HG02610 (cell line): ENCODE data around the gene CYS1.
A peak's percentile ranks its signal among the peaks of the same experiment; 100 is the strongest.

Experiments used
- ATAC-seq: cut with Tn5 transposase; IDR thresholded peaks from one replicate; pipeline ENCODE4 v1.9.1; 2021; ENCODE audit warnings: mild to moderate bottlenecking, moderate library complexity; ENCODE audit not compliant: unreplicated experiment

The CYS1 gene

DNA sequence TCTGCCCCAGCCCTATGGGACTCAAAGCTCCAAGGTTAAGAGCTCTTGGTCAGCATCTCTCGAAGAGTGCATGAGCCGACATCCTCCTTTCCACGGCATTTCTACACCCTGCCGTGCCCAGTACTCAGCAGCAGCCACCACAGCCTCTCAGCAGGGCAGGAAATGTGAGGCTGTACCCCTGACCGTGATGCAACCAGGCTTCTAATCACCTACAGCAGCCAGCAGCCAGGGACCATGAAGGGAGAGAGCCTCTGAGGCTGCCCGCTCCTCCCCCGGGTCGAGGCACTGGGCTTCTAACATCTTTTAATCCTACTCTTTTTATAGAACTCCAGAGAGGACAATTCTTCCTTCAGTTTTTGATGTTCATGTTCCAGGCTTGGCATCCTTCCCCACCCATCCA lies 6.5 kb downstream of the CYS1 start:
- no peak for ATAC-seq

DNA sequence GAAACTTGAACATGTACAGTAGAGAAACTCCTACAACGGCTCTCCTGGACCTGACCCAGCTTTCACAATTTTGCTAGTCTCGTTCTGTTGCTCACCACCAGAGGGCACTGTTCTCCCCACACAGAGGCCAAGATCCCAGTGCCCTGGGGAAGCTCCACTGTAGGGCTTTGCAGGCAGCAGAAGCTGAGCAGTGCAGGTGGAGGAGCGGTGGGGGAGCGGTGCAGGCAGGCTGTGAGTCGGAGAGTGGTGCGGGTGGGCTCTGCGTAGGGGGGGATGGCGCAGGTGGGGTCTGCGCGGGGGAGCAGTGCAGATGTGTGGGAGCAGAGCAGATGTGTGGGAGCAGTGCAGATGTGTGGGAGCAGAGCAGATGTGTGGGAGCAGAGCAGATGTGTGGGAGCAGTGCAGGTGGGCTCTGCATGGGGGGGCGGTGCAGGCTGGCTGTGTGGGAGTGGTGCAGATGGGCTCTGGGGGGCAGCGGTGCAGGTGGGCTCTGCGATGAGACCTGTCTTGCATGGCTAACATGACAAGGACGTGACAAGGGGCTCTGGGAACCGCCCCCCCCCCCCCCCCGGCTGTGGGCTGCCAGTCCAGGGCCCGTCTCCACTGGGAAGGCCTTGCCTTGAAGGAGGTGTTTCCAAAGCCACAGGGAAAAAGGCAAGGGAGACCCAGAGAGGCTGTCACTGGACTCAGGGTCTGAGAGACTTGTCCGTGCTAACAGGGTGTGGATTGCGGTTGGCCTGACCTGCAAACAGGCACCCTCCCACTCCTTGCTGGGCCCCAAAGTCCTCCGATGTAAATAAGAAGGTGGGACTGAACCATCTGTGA lies 7.3 kb downstream of the CYS1 start:
- peak; percentile 80 for ATAC-seq

GRCh38 chr2:10071595-10071994 lies 8.6 kb downstream of the CYS1 start:
- ATAC-seq = no peak

DNA sequence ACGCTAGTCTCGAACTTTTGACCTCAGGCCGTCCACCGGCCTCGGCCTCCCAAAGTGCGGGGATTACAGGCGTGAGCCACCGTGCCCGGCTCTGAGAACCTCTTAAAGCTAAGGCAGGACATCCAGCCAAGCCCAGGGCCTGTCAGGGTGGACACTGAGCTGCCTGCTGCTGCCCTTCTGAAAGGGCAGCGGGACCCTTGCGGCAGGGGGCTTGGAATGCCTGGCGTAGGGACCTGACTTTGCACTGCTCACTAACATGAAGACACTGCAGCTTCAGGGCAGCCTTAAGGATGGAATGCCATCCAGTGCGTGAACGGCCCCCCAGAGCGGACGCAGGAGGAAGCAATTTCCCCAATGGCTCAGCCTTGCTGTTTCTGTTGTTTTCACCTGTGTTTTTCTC lies 9.0 kb downstream of the CYS1 start:
- ATAC-seq = no peak

DNA sequence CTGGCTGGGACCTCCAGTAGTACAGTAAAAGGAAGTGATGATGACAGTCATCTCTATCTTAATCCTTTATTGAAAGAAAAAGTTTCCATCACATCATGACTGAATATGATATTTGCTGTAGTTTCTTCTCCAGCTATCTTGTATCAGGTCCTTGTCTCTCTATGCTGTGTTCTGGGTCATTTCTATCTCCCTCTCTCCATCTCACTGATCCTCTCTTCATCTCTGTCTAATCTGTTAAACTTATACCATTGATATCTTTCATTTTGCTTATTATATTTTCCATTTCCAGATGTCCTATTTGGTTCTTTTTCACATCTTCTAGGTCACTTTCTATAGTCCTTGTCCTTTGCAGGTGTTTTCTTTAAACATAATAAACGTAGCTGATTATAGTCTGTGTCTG lies 12.3 kb downstream of the CYS1 start:
- no peak for ATAC-seq

GRCh38 chr2:10067330-10067729 lies 12.9 kb downstream of the CYS1 start:
- ATAC-seq = no peak

GRCh38 chr2:10065773-10066055 lies 14.5 kb downstream of the CYS1 start:
- ATAC-seq = no peak

DNA sequence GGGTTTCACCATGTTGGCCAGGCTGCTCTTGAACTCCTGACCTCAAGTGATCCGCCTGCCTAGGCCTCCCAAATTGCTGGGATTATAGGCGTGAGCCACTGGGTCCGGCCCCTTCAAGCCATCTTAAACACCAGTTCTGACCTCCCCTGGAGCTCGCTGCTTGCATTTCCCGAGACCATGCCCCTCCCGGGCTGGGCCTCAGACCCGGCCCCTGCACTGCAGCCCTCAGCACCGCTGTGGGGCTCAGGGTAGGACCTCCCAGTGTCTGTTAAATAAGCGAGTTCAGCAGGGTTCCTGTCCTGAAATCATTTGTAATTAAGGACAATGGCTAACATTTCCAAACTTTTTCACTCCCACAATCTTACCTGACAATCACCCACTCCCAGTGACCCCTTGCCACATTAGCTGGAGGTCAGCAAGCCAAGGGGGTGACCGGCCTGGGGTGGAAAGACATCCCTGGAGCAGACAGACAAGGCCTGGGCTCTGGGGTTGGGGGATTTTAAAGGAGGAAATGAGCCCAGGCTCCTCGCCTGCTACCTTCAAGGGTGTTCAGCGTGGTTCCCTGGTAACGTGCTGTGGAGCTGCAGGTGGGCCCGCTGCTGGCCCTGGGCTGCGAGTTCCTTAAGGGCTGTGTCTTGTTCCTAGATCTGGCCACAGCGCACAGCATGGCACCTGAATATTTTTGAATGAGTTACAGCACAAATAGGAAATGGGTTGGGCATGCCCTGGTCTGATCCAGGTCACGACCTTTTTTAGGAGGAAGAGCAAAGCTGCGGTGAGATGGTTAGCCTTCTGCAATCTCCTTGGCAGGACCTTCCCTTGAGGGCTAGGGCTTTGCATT lies 15.1 kb downstream of the CYS1 start:
- no peak for ATAC-seq

- ATAC-seq = no peak
Observed at GRCh38 chr2:10063566-10063965, 16.6 kb downstream of the CYS1 start.

GRCh38 chr2:10062931-10063365 lies 17.3 kb downstream of the CYS1 start:
- no peak for ATAC-seq

DNA sequence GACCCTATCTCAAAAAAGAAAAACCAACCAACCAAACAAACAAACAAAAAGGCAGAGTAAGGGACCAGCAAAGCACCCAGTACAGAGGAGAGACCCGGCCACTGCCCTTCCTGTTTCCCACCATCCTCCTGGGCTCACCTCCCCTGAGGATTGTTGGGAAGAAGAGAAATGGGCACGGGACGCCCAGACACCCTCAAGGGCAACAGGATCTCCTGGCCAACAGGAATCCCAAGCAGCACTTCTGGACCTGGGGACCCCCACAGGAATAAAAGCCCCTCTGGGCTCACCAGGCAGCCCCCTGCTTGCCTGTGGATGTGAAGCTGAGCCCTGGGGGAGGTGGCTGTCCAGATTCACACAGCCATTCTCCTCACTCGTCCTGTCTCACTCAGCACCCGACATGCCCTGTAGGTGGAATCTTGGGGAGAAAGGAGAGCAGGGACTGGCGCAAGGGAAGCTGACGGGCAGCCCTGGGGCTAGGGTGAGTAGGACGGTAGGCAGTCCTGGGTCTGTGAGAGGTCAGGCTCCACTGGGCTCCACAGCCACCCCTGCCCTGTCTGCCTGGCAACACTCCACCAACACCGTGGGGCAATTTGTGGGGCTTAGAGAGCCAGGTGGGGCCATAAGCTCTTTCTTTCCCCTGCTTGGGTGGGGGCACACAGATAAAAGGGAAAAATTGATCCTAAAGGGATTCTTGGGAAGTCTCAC lies 18.8 kb downstream of the CYS1 start:
- ATAC-seq = no peak

GRCh38 chr2:10059552-10060335 lies 20.5 kb downstream of the CYS1 start:
- no peak for ATAC-seq

DNA sequence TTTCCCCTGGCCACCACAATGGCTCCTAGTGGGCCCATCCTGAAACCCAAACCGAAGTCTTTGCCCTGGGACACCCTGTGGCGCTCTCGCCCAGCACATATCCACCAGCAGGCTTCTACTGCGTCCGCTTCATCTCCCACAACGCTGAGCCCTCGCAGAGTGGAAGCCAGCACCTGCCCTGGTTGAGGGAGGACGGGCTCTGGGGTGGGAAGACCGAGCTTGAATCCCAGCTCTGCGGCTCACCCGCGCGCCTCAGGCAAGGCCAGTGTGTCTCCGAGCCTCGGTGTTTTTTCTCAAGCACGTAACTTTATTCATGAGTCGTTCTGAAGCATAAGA lies 21.2 kb downstream of the CYS1 start:
- ATAC-seq = no peak

DNA sequence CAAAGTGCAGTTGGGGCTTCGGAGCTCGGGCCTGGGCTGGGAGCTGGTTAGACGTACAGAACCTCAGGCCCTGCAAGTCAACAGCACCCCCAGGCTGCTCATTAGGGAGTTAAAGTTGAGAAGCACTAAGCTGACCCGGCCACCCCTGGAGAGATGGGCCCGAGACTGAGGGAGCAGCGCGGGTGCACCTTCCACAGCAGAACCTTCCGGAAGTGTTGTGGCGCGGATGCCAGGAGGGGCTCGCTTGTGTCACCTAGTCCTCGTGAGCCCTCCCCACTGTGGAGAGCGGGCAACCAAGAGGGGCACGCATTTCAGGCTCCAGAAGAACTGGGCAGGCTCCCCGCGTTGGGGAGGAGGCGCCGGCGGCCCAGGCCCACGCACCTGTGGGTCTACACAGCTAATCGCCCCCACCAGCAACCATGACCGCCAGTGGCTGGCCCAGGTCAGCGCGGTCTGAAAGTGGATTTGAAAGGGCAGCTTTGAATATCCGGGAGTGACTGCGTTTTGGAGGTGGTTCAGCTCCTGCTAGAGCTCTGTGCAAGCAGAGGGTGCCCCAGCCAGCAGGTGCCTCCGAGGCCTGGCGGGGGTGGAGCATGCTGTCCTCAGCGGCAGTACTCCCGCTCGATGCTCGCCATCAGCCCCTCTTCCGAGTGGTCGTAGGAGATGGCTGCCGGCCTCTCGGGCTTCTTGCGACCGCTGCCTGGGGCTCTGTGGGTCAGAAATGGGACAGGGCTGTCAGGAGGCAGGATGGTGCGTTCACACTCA lies 21.8 kb downstream of the CYS1 start:
- no peak for ATAC-seq

GRCh38 chr2:10057231-10058107 lies 22.7 kb downstream of the CYS1 start:
- ATAC-seq = no peak

DNA sequence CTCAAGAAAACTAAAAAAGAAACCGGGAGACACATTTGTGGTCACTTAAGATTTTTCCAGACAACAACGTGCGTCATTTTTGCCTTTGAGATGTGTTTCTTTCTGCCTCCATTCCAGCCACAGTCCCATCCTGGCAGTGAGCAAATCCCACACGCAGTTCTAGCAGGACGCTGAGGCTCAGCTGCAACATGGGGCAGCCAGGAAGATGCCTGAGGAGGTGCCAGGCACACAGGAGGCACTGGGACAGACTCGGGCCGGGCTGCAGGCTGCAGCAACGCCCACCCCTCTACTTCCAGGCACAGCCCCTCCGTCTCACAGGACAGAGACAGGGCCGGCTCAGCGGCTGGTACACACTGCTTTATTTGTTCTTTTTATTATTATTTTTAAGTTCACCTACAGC lies 23.8 kb downstream of the CYS1 start:
- no peak for ATAC-seq

GRCh38 chr2:10054976-10055375 lies 25.2 kb downstream of the CYS1 start:
- no peak for ATAC-seq

- no peak for ATAC-seq
Observed at GRCh38 chr2:10054424-10054823, 25.8 kb downstream of the CYS1 start.

- ATAC-seq = no peak
Observed at GRCh38 chr2:10053351-10053750, 26.9 kb downstream of the CYS1 start.
